Measurements from ENCODE around the gene ERBB4. TPM values are rescaled to one million over a fixed set of nuclear protein-coding genes. Genes with fewer than 3 reads are reported as not detected.

Gene ERBB4
- total RNA-seq, 1 donor from 2014 or later: 25.3 TPM

DNA sequence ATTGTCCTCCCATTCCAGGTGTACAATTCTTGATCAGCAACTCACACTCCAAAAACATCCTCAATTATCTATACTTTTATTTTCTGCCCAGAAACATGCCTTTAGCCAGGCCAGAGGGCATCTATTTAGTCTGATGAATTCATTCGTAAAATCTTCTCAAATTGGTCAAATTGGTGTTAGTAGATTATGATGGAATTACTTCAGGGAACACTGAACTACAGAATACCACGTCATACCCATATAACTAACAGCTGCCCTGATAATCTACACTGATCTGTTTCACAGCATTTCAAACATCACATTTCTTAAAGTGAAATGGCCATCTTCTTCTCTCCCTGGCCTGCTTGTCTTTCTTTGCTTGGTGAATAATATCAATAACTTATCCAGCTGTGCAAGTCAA is 1140.8 kb downstream of the ERBB4 start:
- TF ChIP-seq CTCF (IDR thresholded peaks at IDR 0.05): no peak
- DNase-seq (no peak), ATAC-seq (no peak)
- Histone ChIP-seq H3K4me1 (no peaks in the 10 kb centered on the region), H3K27me3 (ENCODE audit: low read depth) (no peaks in the 10 kb centered on the region), H3K4me3 (no peak overlapping the region), H3K27ac (no peak overlapping the region), H3K9me3 (no peaks in the 10 kb centered on the region), H3K36me3 (no peaks in the 10 kb centered on the region)
- intact Hi-C loops (cut with DNase I): no loop called here

DNA sequence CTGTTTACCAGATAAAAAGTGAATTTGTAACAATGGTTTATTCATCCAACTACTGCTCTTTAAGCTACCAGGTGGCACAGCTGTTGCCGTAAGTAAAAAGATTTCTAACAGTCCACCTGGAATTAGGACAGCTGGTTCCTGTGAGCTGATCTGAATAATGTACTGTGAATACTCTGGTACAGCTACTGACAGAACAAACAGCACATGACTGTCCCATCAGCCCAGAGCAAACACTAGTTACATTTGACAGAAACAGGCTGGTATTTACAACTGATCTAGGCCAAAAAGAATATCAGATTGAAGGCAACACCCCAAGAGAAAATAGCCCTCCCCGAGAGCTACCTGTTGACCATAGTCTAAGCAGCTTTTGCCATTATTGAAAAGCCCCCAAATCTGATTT is 1141.8 kb downstream of the ERBB4 start:
- DNase-seq (no peak), ATAC-seq (no peak)

DNA sequence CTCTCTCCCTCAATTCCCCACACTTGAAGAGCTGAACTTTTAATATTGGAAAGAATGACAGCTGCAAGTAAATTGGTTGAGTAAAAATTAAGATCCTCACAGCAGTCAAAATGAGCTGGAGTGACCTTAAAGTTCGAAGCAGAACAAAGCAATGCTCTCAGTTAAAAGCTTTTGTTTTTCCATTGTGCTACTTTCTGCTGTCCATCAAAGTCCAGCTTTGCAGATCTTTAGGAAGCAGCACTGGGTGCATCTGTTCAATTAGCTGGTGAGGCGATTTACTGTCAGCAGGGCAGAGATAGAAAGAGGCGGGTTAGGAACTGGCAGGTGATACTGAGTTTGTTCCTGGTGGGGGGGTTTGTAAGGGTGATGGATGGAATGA is 1147.4 kb downstream of the ERBB4 start:
- no peak for DNase-seq
- H3K4me1 ChIP-seq: no peaks in the 10 kb centered on the region
- no peak for TF ChIP-seq CTCF (IDR thresholded peaks at IDR 0.05)
- ATAC-seq: no peak
- H3K36me3 ChIP-seq: no peaks in the 10 kb centered on the region
- H3K27me3 ChIP-seq (ENCODE audit: low read depth): no peaks in the 10 kb centered on the region
- H3K27ac ChIP-seq: no peak overlapping the region
- no peaks in the 10 kb centered on the region for H3K9me3 ChIP-seq
- intact Hi-C loops (cut with DNase I): no loop called here
- no peak overlapping the region for H3K4me3 ChIP-seq

More for the DNA sequence above, 1141.8 kb downstream of the ERBB4 start:
- Histone ChIP-seq H3K27ac (no peak overlapping the region), H3K4me1 (no peaks in the 10 kb centered on the region), H3K27me3 (ENCODE audit: low read depth) (no peaks in the 10 kb centered on the region), H3K4me3 (no peak overlapping the region), H3K36me3 (no peaks in the 10 kb centered on the region), H3K9me3 (no peaks in the 10 kb centered on the region)
- TF ChIP-seq CTCF (IDR thresholded peaks at IDR 0.05): no peak
- intact Hi-C loops (cut with DNase I): no loop called here

GRCh38 chr2:211390536-211391188 is 1147.9 kb downstream of the ERBB4 start:
- intact Hi-C loops (cut with DNase I): no loop called here
- Histone ChIP-seq H3K36me3 (no peaks in the 10 kb centered on the region), H3K27me3 (ENCODE audit: low read depth) (no peaks in the 10 kb centered on the region), H3K4me1 (no peaks in the 10 kb centered on the region), H3K9me3 (no peaks in the 10 kb centered on the region), H3K4me3 (no peak overlapping the region), H3K27ac (no peak overlapping the region)
- ATAC-seq (no peak), DNase-seq (no peak)
- no peak for TF ChIP-seq CTCF (IDR thresholded peaks at IDR 0.05)

DNA sequence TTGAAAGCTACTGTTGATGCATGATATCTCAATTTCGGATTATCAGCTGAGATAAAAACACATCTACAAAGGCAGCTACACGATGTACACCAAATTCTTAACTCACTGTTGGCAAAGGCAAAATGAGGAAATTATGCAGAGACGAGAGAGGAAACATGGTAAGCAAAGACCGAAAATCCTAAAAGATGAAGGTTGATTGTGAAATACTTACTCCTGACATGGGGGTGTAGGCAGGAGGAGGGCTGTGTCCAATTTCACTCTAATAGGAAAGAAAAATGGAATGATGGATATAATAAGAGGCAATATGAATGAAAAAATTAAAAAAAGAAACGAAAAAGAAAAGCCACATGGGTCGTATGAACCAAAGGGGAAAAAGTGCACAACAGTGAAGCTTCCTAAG is 1150.9 kb downstream of the ERBB4 start:
- H3K36me3 ChIP-seq: no peaks in the 10 kb centered on the region
- DNase-seq (no peak), ATAC-seq (no peak)
- H3K4me1 ChIP-seq: no peaks in the 10 kb centered on the region
- intact Hi-C loops (cut with DNase I): no loop called here
- no peak overlapping the region for H3K27ac ChIP-seq
- no peaks in the 10 kb centered on the region for H3K27me3 ChIP-seq (ENCODE audit: low read depth)
- H3K4me3 ChIP-seq: no peak overlapping the region
- H3K9me3 ChIP-seq: no peaks in the 10 kb centered on the region
- no peak for TF ChIP-seq CTCF (IDR thresholded peaks at IDR 0.05)
